Gastroesophageal sphincter (tissue), 4 donors: ENCODE data around the gene ANAPC7. TPM values are rescaled to one million over a fixed set of nuclear protein-coding genes. Genes with fewer than 3 reads are reported as not detected.
A peak's percentile ranks its signal among the peaks of the same experiment; 100 is the strongest.
"Not testable (repeated sequence)": the region's sequence is repeated elsewhere in the genome, so short reads cannot be mapped to it uniquely, and the experiment has no call there.

Source experiments
- ATAC-seq: fragments of 150-250 bp; one replicate; pipeline ENCODE4 v1.9.1; 2016; ENCODE audit warnings: mild to moderate bottlenecking, moderate library complexity
- H3K27ac ChIP-seq, 4 donors: fragments of 200-600 bp; sonication (generic) in 3 of 4; 1 replicate in 3 of 4; 2 replicates in 1 of 4; pipeline ENCODE4 v1.5.1; 2016 to 2019
- H3K27me3 ChIP-seq: fragments of 200-600 bp; sonication (generic); one replicate; pipeline ENCODE4 v1.5.1; 2019
- H3K36me3 ChIP-seq, 2 donors: fragments of 200-600 bp; sonication (generic); one replicate each; pipeline ENCODE4 v1.5.1; 2019; ENCODE audit warnings: control low read depth in 1 of 2
- H3K4me1 ChIP-seq, 3 donors: fragments of 200-600 bp; sonication (generic); 1 replicate in 2 of 3; 2 replicates in 1 of 3; pipeline ENCODE4 v1.5.1; 2016 to 2019; ENCODE audit warnings: control low read depth in 2 of 3
- H3K4me3 ChIP-seq, 2 donors: fragments of 200-600 bp; sonication (generic); one replicate each; pipeline ENCODE4 v1.5.1; 2019; ENCODE audit warnings: mild to moderate bottlenecking in 1 of 2, moderate library complexity in 1 of 2
- H3K9me3 ChIP-seq, 3 donors: fragments of 200-600 bp; sonication (generic); one replicate each; pipeline ENCODE4 v1.5.1; 2017 to 2019; ENCODE audit warnings: control low read depth in 2 of 3
- CTCF ChIP-seq, 4 experiments: fragments of 200-600 bp in 2 of 4; fragments of 450-650 bp in 2 of 4; sonication (generic) in 1 of 4; IDR thresholded peaks; one replicate each; pipeline ENCODE4 v1.5.1; 2017 to 2019; ENCODE audit warnings: antibody characterized with exemption in 4 of 4, mild to moderate bottlenecking in 2 of 4, moderate library complexity in 2 of 4
- EP300 ChIP-seq: sonication (generic); formaldehyde crosslinking; IDR thresholded peaks from one replicate; pipeline ENCODE4 v1.6.1; 2017; ENCODE audit warnings: antibody characterized with exemption, mild to moderate bottlenecking
- POLR2A ChIP-seq, 2 donors: fragments of 450-650 bp; IDR thresholded peaks; one replicate each; pipeline ENCODE4 v1.6.1; 2017; ENCODE audit warnings: antibody characterized with exemption in 2 of 2, mild to moderate bottlenecking in 2 of 2, moderate library complexity in 1 of 2
- POLR2AphosphoS5 ChIP-seq: sonication (generic); formaldehyde crosslinking; IDR thresholded peaks from one replicate; pipeline ENCODE4 v1.6.1; 2017; ENCODE audit warnings: antibody characterized with exemption
- WGBS, 2 donors: methylation state at CpG; one replicate each; pipeline ENCODE4 v1.1.5; 2018; ENCODE audit warnings: low coverage in 1 of 2; 5-methylcytosine and 5-hydroxymethylcytosine counted together
- total RNA-seq, 4 donors: library from RNA; depleted of rRNA; stranded (reverse); fragments of >200 nt; gene quantifications; one replicate each; pipeline ENCODE4 v1.1.0, GENCODE V29; 2016

Gene ANAPC7
- total RNA-seq, 4 donors from 2014 or later: 40.4 to 50.1 (median 46.2) TPM

- 70% methylated on average over 4 of the region's 4 CpGs for WGBS, 2 donors
- TF ChIP-seq CTCF (IDR thresholded peaks at IDR 0.05) (no peak), POLR2AphosphoS5 (no peak), EP300 (no peak), POLR2A (IDR thresholded peaks at IDR 0.05) (no peak)
- H3K9me3 ChIP-seq: no peaks in the 10 kb centered on the region
- H3K27me3 ChIP-seq: no peaks in the 10 kb centered on the region
- ATAC-seq: no peak
- H3K27ac ChIP-seq: peak overlapping the region in 1 of 4 donors; percentile 4
- no peak overlapping the region for H3K4me3 ChIP-seq
- peaks cover 0 to 5% (median 0%) of the 10 kb centered on the region in 3 donors for H3K4me1 ChIP-seq
- no peaks in the 10 kb centered on the region for H3K36me3 ChIP-seq
These were observed 18.2 kb upstream of the ANAPC7 start for GRCh38 chr12:110421701-110422100.

- no peak for ATAC-seq
- 38 to 68% methylated on average over 2 to 3 of the region's 3 CpGs for WGBS, 2 donors
- H3K27me3 ChIP-seq: no peaks in the 10 kb centered on the region
- no peaks in the 10 kb centered on the region for H3K9me3 ChIP-seq
- no peaks in the 10 kb centered on the region for H3K36me3 ChIP-seq
- no peak overlapping the region for H3K4me3 ChIP-seq
- no peak for TF ChIP-seq EP300
- no peak for TF ChIP-seq CTCF (IDR thresholded peaks at IDR 0.05)
- no peak for TF ChIP-seq POLR2AphosphoS5
- no peak for TF ChIP-seq POLR2A (IDR thresholded peaks at IDR 0.05)
- H3K27ac ChIP-seq: no peak overlapping the region
- H3K4me1 ChIP-seq: peaks cover 0 to 5% (median 0%) of the 10 kb centered on the region in 3 donors
These were observed 17.7 kb upstream of the ANAPC7 start for GRCh38 chr12:110421159-110421661.

GRCh38 chr12:110420644-110421043 lies 17.1 kb upstream of the ANAPC7 start:
- WGBS, 2 donors: 100% methylated on average over 1 of the region's 1 CpG; no CpG with 5 or more reads in 1 of the 2 donors
- H3K36me3 ChIP-seq, H3K27ac ChIP-seq, H3K4me1 ChIP-seq, H3K9me3 ChIP-seq, H3K4me3 ChIP-seq, H3K27me3 ChIP-seq, ATAC-seq: not testable (repeated sequence)

- H3K27me3 ChIP-seq, H3K36me3 ChIP-seq, H3K27ac ChIP-seq, H3K4me3 ChIP-seq, H3K4me1 ChIP-seq, H3K9me3 ChIP-seq, ATAC-seq: not testable (repeated sequence)
- 89% methylated on average over 3 of the region's 3 CpGs; no CpG with 5 or more reads in 1 of the 2 donors for WGBS, 2 donors
These were observed 13.6 kb upstream of the ANAPC7 start for GRCh38 chr12:110417113-110417512.

- not testable (repeated sequence) for H3K4me3 ChIP-seq, H3K4me1 ChIP-seq, ATAC-seq, H3K27me3 ChIP-seq, H3K27ac ChIP-seq, H3K9me3 ChIP-seq, H3K36me3 ChIP-seq
- 84 to 100% methylated on average over 3 to 6 of the region's 6 CpGs for WGBS, 2 donors
These were observed 6.6 kb upstream of the ANAPC7 start for GRCh38 chr12:110410086-110410485.

- peaks cover 0 to 11% of the 10 kb centered on the region in 2 donors for H3K36me3 ChIP-seq
- not testable (repeated sequence) for H3K9me3 ChIP-seq, H3K27ac ChIP-seq, H3K27me3 ChIP-seq, ATAC-seq, H3K4me3 ChIP-seq
- WGBS, 2 donors: 91 to 96% methylated on average over 11 to 14 of the region's 16 CpGs
- H3K4me1 ChIP-seq: peaks cover 0 to 35% (median 9%) of the 10 kb centered on the region in 3 donors
These were observed 1.7 kb upstream of the ANAPC7 start for GRCh38 chr12:110405126-110405662.

- peak overlapping the region; percentile 91 to 96 (median 92) for H3K27ac ChIP-seq
- no peaks in the 10 kb centered on the region for H3K27me3 ChIP-seq
- WGBS, 2 donors: 14 to 17% methylated on average over 19 to 21 of the region's 21 CpGs
- no peaks in the 10 kb centered on the region for H3K9me3 ChIP-seq
- peak overlapping the region; percentile 66 to 96 for H3K4me3 ChIP-seq
- ATAC-seq: peak; percentile 77
- H3K36me3 ChIP-seq: peaks cover 0 to 18% of the 10 kb centered on the region in 2 donors
- TF ChIP-seq POLR2A (IDR thresholded peaks at IDR 0.05) (no peak), CTCF (IDR thresholded peaks at IDR 0.05) (peak in 2 of 4 experiments; percentile 6 to 34)
- peaks cover 0 to 42% (median 9%) of the 10 kb centered on the region in 3 donors for H3K4me1 ChIP-seq
These were observed 621 bp upstream of the ANAPC7 start for GRCh38 chr12:110403976-110404682.
